Upper lobe of left lung (tissue), 6 donors: ENCODE measurements around the gene KCTD17. TPM values are rescaled to one million over a fixed set of nuclear protein-coding genes. Genes with fewer than 3 reads are reported as not detected.
"Not testable (repeated sequence)": the region's sequence is repeated elsewhere in the genome, so short reads cannot be mapped to it uniquely, and the experiment has no call there.

Experiments used
- ATAC-seq, 2 donors: fragments of 200-7000 bp; cut with Tn5 transposase; one replicate each; pipeline ENCODE4 v1.9.1; 2022; ENCODE audit warnings: mild to moderate bottlenecking in 2 of 2, moderate library complexity in 2 of 2; ENCODE audit not compliant: low FRiP score in 2 of 2
- DNase-seq, 2 donors: peaks; one replicate each; pipeline ENCODE4 v3.0.0-alpha.2; 2019 to 2020
- H3K27ac ChIP-seq, 4 donors: fragments of 200-600 bp; sonication (generic); one replicate each; pipeline ENCODE4 v1.5.1; 2016 to 2019
- H3K27me3 ChIP-seq, 4 donors: fragments of 200-600 bp; sonication (generic); one replicate each; pipeline ENCODE4 v1.5.1; 2017 to 2019
- H3K36me3 ChIP-seq, 4 donors: fragments of 200-600 bp; sonication (generic); one replicate each; pipeline ENCODE4 v1.5.1; 2016 to 2019
- H3K4me1 ChIP-seq, 4 donors: fragments of 200-600 bp; sonication (generic); one replicate each; pipeline ENCODE4 v1.5.1; 2018 to 2019
- H3K4me3 ChIP-seq, 4 donors: fragments of 200-600 bp; sonication (generic); one replicate each; pipeline ENCODE4 v1.5.1; 2017 to 2019; ENCODE audit warnings: mild to moderate bottlenecking in 2 of 4, moderate library complexity in 1 of 4
- H3K9me3 ChIP-seq, 4 donors: fragments of 200-600 bp; sonication (generic); one replicate each; pipeline ENCODE4 v1.5.1; 2018 to 2019
- CTCF ChIP-seq, 6 experiments: fragments of 450-650 bp in 4 of 6; fragments of 200-600 bp in 2 of 6; sonication (generic) in 2 of 6; IDR thresholded peaks; one replicate each; pipeline ENCODE4 v1.5.1; 2016 to 2019; ENCODE audit warnings: antibody characterized with exemption in 6 of 6
- EP300 ChIP-seq, 4 donors: sonication (generic); formaldehyde crosslinking; IDR thresholded peaks; one replicate each; pipeline ENCODE4 v1.5.1; 2017; ENCODE audit warnings: antibody characterized with exemption in 4 of 4, control low read depth in 2 of 4
- POLR2A ChIP-seq, 4 donors: fragments of 450-650 bp; IDR thresholded peaks; one replicate each; pipeline ENCODE4 v1.5.1; 2016 to 2017; ENCODE audit warnings: antibody characterized with exemption in 4 of 4, mild to moderate bottlenecking in 2 of 4
- POLR2AphosphoS5 ChIP-seq, 2 donors: sonication (generic); formaldehyde crosslinking; IDR thresholded peaks; one replicate each; pipeline ENCODE4 v1.5.1; 2017; ENCODE audit warnings: antibody characterized with exemption in 2 of 2
- WGBS, 2 donors: methylation state at CpG; one replicate each; pipeline ENCODE4 v1.1.5; 2017 to 2018; 5-methylcytosine and 5-hydroxymethylcytosine counted together
- total RNA-seq, 6 donors: library from RNA; depleted of rRNA in 4 of 6; stranded (reverse); fragments of >200 nt in 4 of 6; gene quantifications; one replicate each; pipeline versions ENCODE4 v1.1.0 to v1.2.1, GENCODE V29; 2016 to 2021
- donor health status: DM: no; HTN: no; CAD: no; lungs with moderate emphysema.
- donor health status: DM: no; HTN: yes; CAD: no; lungs with severe emphysema.

The KCTD17 gene
- total RNA-seq, 6 donors from 2014 or later: 9.0 to 30.4 (median 23.2) TPM

- peaks cover 0 to 12% (median 4%) of the 10 kb centered on the region in 4 donors for H3K27me3 ChIP-seq
- no peaks in the 10 kb centered on the region for H3K9me3 ChIP-seq
- H3K36me3 ChIP-seq: no peaks in the 10 kb centered on the region
- H3K4me1 ChIP-seq: no peaks in the 10 kb centered on the region
- no peak overlapping the region for H3K27ac ChIP-seq
- WGBS, 2 donors: 76 to 80% methylated on average over 8 to 9 of the region's 9 CpGs
- TF ChIP-seq POLR2A (IDR thresholded peaks at IDR 0.05) (no peak), EP300 (IDR thresholded peaks at IDR 0.05) (no peak), POLR2AphosphoS5 (IDR thresholded peaks at IDR 0.05) (no peak), CTCF (IDR thresholded peaks at IDR 0.05) (no peak)
- H3K4me3 ChIP-seq: no peak overlapping the region
- ATAC-seq (no peak), DNase-seq (no peak)
Observed at GRCh38 chr22:37069719-37070118, 18.2 kb downstream of the KCTD17 start.

- peaks cover 0 to 12% (median 4%) of the 10 kb centered on the region in 4 donors for H3K27me3 ChIP-seq
- no peak overlapping the region for H3K27ac ChIP-seq
- H3K9me3 ChIP-seq: no peaks in the 10 kb centered on the region
- no peaks in the 10 kb centered on the region for H3K36me3 ChIP-seq
- DNase-seq (no peak), ATAC-seq (no peak)
- no peaks in the 10 kb centered on the region for H3K4me1 ChIP-seq
- no peak overlapping the region for H3K4me3 ChIP-seq
- 74 to 82% methylated on average over 8 of the region's 8 CpGs for WGBS, 2 donors
- TF ChIP-seq POLR2A (IDR thresholded peaks at IDR 0.05) (no peak), CTCF (IDR thresholded peaks at IDR 0.05) (no peak), POLR2AphosphoS5 (IDR thresholded peaks at IDR 0.05) (no peak), EP300 (IDR thresholded peaks at IDR 0.05) (no peak)
Observed at GRCh38 chr22:37070334-37070733, 18.8 kb downstream of the KCTD17 start.

GRCh38 chr22:37070744-37071143 lies 19.2 kb downstream of the KCTD17 start:
- 53% methylated on average over 9 of the region's 9 CpGs for WGBS, 2 donors
- H3K4me1 ChIP-seq: no peaks in the 10 kb centered on the region
- no peak for TF ChIP-seq POLR2AphosphoS5 (IDR thresholded peaks at IDR 0.05)
- TF ChIP-seq POLR2A (IDR thresholded peaks at IDR 0.05): no peak
- no peak for TF ChIP-seq CTCF (IDR thresholded peaks at IDR 0.05)
- TF ChIP-seq EP300 (IDR thresholded peaks at IDR 0.05): no peak
- ATAC-seq: no peak
- H3K36me3 ChIP-seq: no peaks in the 10 kb centered on the region
- peaks cover 0 to 12% (median 4%) of the 10 kb centered on the region in 4 donors for H3K27me3 ChIP-seq
- no peaks in the 10 kb centered on the region for H3K9me3 ChIP-seq
- no peak overlapping the region for H3K4me3 ChIP-seq
- no peak for DNase-seq
- no peak overlapping the region for H3K27ac ChIP-seq

GRCh38 chr22:37071850-37072592 lies 20.5 kb downstream of the KCTD17 start:
- not testable (repeated sequence) for H3K9me3 ChIP-seq, DNase-seq, H3K36me3 ChIP-seq, H3K27ac ChIP-seq, H3K4me1 ChIP-seq, H3K4me3 ChIP-seq, ATAC-seq
- H3K27me3 ChIP-seq: peaks cover 0 to 12% (median 4%) of the 10 kb centered on the region in 4 donors
- WGBS, 2 donors: 93 to 95% methylated on average over 5 of the region's 5 CpGs

- H3K4me1 ChIP-seq: peaks cover 0 to under 1% (median 0%) of the 10 kb centered on the region in 4 donors
- DNase-seq (no peak), ATAC-seq (no peak)
- WGBS, 2 donors: 88 to 90% methylated on average over 8 of the region's 8 CpGs
- no peak for TF ChIP-seq EP300 (IDR thresholded peaks at IDR 0.05)
- no peak for TF ChIP-seq POLR2AphosphoS5 (IDR thresholded peaks at IDR 0.05)
- no peak for TF ChIP-seq POLR2A (IDR thresholded peaks at IDR 0.05)
- TF ChIP-seq CTCF (IDR thresholded peaks at IDR 0.05): no peak
- H3K36me3 ChIP-seq: no peaks in the 10 kb centered on the region
- H3K9me3 ChIP-seq: no peaks in the 10 kb centered on the region
- no peak overlapping the region for H3K27ac ChIP-seq
- H3K4me3 ChIP-seq: no peak overlapping the region
- peaks cover 0 to 12% (median 4%) of the 10 kb centered on the region in 4 donors for H3K27me3 ChIP-seq
Observed at GRCh38 chr22:37072673-37073072, 21.1 kb downstream of the KCTD17 start.
